HG03469 (cell line): ENCODE data around the gene NAXD.

Experiments used
- ATAC-seq: cut with Tn5 transposase; IDR thresholded peaks from one replicate; pipeline ENCODE4 v1.9.1; 2021; ENCODE audit warnings: mild to moderate bottlenecking, moderate library complexity, moderate number of reproducible peaks; ENCODE audit not compliant: unreplicated experiment

Gene NAXD

DNA sequence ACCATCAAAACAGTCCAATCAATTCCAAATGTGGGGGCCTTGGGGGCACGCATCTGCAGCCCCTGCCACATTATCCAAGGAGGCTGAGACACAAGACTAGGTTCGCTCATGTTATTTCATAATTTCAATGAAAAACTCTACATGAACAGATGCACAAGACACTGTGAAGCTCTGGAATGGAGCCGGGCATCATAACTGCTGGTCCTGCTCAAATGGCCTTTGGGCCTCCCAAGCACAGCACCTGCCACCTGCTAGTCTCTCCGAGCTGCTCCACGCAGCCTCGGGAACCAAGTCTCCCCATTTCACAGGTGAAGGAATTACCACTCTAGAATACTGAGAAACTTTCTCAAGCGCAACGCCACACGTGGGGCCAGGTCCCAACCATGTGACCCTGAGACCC, 73.7 kb downstream of the NAXD start:
- ATAC-seq, result no peak
